NOMO-1 treated with DMSO at 0.1 percent for 48 hours (cell line): Measurements from ENCODE around the gene CHMP6.

Source experiments
- DNase-seq: peaks from one replicate; lab custom pipeline; 2025; ENCODE audit not compliant: unreplicated experiment; lab: John Stamatoyannopoulos, UW

The CHMP6 gene

DNA sequence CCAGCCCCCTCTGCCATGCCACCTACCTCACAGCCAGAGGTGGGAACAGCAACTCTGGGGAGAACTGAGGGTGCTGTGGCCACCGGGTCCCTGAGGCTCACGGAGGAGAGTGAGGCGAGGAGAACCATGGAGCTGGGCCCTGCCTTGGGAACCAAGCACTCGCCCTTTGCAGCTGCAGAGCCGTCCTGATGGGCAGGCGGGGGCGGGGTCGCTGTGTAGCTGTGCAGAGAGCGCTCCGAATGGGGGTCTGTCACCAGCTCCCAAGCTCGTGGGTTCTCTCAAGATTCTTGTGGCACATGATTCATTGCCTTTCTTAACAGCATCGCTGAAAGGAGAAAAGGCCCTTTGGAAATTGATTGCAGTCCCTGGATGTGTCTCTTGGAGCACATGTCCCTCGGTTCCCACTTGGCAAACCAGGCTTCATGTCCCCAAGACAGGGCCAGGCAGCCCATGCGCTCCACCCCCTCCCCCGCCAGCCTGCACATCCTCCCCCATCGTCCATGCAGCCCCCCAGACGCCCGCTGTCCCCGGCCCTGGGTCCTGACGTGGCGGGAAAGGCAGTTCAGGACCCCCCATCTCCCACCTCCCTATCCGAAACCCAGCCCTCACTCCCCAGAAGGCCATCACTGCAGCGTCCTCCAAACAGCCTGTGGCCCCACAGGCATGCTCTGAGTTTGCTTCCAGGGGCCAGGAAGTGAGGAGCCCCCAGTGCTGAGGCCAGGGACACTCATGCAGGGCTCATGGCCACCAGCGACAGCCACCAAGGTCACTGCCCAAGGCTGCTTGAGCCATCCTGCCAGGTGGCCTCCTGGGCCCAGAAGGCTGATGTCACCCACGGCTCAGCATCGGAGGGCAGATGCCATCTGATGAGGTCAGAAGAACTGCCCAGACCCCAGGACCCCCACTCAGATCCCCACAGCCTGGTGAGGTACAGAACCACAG is 20.6 kb upstream of the CHMP6 start:
- DNase-seq: no peak

- no peak for DNase-seq
Observed at GRCh38 chr17:80971704-80972304, 19.8 kb upstream of the CHMP6 start.

- no peak for DNase-seq
Observed at GRCh38 chr17:80976701-80977100, 14.9 kb upstream of the CHMP6 start.

- no peak for DNase-seq
Observed at GRCh38 chr17:80977172-80977571, 14.5 kb upstream of the CHMP6 start.

DNA sequence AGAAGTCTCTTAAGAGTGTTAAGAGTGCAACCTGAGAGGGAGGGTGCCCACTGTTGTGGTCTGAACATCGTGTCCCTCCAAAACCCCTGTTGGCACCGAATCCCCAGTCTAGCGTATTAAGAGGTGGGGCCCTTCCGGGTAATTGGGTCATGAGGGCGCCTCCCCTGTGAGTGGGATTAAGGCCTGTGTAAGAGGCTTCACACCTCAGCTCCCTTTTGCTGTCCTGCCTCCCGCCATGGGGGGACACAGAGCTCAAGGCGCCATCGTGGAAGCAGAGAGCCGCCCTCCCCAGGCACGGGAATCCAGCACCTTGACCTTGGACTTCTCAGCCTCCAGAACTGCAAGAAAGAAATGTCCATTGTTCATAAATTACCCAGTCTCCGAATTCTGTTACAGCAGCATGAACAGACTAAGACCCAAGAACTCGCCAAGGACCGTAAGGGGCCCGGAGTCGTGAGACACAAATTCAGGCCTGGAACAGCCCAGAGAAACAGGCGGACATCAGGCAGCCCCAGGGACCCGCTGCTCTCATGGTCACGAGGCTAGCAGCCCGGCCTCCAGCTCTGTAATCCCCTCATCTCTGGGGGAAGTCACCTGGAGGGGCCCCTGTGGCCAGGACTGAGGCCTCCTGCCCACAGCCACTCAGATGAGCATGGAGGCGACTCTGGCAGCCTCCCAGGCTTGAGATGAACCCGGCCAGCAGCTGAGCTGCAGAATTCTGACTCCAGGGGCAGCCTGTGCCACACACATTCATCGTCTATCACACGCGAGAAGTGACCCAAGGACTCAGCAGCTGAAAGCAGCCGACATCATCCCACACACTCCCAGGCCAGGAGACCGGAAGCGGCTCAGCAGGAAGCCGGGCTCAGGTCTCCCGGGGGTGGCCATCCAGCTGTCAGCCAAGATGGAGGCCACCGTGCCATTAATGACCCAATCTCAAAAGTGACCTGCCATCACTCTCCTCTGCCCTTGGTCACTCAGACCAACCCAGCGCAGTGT is 12.8 kb upstream of the CHMP6 start:
- DNase-seq: no peak

DNA sequence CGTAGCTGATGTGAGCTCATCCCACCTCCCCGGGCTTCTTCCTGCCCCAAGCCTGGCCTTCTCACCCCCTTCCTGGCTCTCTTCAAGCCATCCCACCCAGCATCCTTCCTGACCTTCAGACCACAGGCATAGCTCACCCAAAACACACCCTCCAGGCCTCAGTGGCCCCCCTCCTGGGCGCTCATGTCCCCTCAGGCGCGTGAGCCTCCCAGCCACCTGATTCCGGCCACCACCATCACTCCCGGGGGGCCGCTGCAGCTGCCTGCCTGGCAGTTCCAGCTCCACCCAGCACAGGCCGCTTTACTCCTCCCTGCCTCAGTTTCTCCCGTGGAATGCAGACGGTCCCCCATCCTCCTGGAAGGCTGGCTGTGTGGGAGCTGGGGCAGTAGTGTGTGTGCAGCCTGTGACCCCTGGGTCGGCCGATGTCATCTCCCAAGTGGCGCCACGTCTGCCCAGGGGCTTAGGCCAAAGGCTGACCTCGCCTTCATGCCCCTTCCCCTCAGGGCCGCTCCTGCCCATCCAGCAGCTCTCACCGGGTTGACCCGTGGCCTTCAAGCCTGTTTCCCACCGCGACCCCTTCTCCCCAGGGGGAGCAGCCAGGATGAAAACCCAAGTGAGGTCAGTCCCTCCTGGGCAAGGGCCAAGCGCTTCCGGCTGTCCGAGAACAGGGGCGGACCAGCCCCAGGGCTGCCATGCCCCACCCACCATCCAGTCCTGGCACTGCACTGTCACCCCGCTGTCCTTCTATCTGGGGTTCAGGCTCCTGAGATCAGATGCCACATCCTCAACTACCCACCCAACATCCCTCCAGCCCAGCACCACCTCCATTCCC is 11.9 kb upstream of the CHMP6 start:
- DNase-seq: no peak

DNA sequence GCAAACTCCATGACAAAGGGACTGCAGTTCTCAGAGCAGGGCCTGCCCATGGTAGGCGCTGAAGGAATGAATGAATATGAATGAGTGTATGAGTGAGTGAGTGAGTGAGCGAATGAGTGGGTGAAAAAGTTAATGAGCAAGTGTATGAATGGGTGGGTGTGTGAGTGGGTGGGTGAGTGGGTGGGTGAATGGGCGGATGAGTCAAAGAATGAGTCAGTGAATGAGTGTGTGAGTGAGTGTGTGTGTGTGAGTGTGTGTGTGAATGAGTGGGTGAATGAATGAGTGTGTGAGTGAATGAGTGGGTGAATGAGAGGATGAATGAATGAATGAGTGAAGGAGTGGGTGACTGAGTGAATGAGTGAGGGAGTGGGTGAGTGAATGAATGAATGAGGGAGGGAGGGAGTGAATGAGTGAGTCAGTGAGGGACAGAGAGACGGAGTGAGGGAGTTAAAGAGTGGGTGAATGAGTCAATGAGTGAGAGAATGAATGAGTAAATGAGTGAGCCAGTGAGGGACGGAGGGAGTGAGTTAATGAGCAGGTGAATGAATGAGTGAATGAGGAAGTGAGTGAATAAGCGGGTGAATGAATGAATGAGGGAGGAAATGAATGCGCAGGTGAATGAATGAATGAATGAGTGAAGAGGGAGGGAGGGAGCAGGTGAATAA is 11.1 kb upstream of the CHMP6 start:
- no peak for DNase-seq

DNA sequence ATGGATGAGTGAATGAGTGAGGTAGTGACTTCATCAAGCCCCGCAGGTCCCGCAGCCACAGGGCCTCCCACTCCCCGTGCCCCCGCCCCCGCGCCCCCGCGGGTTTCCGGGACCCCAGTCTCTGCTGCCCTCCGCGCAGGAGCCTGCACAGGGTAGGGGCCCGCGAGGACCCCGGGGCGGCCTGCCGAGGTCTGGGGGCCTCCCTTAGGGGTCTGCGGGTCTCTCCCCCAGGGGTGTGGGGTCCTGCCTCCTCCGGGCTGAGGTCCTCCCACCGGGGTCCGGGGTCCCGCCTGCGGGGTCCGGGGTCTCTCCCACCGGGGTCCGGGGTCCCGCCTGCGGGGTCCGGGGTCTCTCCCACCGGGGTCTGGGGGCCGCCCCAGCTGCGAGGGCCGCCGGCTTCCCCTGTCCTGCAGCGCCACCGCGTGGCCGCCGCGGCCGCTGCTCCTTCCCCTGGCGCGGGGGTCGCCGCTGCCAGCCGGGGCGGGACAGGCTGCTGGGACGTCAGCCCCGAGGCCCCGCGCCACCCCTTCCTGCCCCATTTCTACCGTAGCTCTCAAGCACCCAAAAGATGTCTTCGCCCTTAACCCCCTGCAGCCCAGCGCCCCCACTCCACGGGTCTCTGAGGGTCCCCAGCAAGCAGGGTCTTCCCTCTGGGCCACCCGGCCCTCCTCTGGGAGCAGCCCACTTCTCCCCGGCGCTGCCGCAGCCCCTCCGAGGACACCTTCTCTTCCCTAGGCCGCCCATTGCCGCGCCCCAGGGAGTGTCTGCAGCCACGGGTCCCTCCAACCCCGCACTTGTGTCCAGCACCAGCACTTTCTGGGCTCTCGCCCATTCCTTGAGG is 10.4 kb upstream of the CHMP6 start:
- DNase-seq: no peak

DNA sequence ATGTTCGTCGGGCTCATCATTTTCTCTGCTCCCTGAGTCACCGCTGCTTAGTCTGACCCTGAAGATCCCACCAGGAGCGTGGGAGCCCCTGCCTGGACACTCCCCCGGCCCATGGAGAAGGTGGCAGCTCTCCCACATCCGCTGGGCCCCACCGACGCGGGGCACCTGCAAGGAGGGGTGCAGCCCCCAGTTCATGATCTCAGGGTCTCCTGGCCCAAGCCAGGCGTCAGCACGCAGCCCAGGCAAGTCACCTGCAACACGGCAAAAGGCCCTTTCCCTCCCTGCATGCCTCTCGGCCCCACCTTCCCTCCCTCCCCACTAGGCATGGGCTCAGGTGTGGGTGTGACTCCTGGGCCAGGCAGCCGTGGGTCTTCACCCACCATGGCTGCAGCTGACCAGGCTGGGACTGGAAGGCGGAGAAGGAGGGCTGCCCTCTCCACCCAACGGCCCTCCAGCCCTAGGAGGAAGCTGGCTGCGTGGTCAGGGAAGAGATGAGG is 9.7 kb upstream of the CHMP6 start:
- DNase-seq: no peak

DNA sequence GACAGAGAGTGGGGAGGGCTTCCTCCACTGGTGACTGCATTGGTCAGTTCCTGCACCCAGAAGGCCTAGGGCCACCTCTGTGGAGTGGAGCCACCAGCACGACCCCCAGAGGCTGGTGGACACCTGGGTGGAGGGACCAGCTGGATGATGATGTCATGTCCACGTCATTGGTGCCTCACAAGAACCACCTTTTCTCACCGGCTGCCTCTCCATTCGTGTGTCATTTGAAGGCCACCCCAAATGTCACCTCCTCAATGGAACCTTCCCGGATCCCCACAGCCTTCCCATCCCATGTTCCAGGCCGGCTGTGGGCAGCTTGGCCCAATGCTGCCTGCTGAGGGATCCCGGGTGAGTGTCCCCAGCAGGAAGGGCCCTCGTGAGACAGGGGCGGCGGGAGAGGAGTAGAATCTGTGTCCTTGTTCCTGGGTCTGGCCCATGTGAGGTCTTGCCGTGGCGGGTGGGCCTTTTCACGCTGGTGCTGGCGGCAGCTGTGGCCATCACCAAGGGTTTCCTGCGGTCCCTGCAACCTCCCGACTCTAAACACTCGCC is 9.1 kb upstream of the CHMP6 start:
- DNase-seq: no peak

GRCh38 chr17:80983545-80983944 is 8.1 kb upstream of the CHMP6 start:
- DNase-seq: no peak

- no peak for DNase-seq
Observed at GRCh38 chr17:80984749-80985148, 6.9 kb upstream of the CHMP6 start.

DNA sequence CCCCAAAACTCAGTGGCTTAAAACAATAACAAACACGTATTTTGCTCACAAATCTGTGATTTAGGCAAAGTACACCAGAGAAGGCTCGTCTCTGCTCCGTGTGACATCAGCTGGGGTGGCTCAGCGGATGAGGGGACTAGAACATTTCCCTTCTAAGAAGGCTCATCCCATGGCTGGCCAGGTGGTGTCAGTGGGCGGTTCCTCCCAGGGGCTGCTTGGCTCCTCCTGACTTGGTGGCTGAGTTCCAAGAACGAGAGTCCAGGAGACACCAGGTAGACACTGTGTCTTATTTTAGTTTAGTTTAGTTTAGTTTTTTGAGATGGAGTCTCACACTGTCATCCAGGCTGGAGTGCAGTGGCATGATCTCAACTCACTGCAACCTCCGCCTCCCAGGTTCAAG is 5.6 kb upstream of the CHMP6 start:
- no peak for DNase-seq

GRCh38 chr17:80986816-80987475 is 4.7 kb upstream of the CHMP6 start:
- DNase-seq: peak; percentile 44

DNA sequence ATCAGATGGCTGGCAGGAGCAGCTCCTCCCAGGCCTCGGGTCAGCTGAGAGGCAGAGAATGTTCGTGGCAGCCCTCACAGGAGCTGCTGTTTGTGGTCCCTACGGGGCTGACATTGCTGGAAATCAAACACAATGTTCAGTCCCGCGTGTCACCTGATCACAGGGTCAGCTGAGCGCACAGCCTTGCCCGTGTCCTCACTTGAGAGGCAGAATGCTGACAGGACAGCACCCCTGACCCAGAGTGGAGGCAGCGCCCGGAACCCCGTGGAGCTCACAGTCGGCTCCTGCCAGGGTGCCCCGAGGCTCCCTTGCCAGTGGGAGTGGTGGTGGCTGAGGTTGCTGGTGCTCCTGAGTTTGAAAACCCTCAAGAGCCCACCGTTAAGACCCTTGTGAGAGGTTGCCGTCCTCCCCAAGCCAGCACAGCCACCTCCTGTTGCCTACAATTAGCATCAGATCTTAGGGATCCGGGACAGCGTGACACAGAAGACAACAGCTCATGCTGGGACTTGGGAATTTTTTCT is 3.6 kb upstream of the CHMP6 start:
- no peak for DNase-seq

GRCh38 chr17:80989586-80989913 is 2.1 kb upstream of the CHMP6 start:
- no peak for DNase-seq

DNA sequence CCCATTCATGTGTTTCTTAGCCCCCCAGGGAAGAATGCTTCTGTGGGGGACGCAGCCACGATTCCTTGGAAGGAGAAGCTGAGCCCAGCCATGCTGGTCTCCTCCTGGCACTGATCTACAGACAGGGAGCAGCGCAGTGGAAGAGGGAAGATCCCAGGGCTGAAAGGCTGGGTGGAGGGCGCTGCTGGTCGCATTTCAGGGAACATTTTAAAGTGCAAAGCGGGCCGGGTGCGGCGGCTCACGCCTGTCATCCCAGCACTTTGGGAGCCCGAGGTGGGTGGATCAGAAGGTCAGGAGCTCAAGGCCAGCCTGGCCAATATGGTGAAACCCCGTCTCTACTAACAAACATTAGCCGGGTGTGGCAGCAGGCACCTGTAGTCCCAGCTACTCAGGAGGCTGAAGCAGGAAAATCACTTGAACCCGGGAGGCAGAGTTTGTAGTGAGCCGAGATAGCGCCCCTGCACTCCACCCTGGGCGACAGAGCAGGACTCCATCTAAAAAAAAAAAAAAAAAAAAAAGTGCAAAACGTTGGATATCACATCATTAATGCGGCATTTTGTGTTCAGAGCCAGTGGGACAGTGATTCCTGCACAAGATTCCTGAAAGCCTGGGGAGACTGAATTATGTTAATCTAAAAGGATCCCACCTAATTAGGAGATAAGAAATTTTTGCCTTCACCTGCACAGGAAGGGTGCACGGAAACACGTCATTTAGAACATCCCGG is 558 bp upstream of the CHMP6 start:
- DNase-seq: no peak
